Caco-2 (cell line): Measurements from ENCODE around the gene LCN12. TPM values are rescaled to one million over a fixed set of nuclear protein-coding genes. Genes with fewer than 3 reads are reported as not detected.

ENCODE experiments used
- BruUV-seq: library from RNA; stranded (reverse); fragments of 400-500 nt; replicated peaks from 2 replicates; lab custom pipeline; 2021; lab: Mats Ljungman, UMichigan
- CTCF ChIA-PET: fragments of 300-600 bp; sonication (Branson Sonifier 250); formaldehyde crosslinking; loops from one replicate; lab custom pipeline; 2022; ENCODE audit warnings: antibody characterized with exemption; lab: Charles Lee
- POLR2A ChIA-PET: fragments of 300-600 bp; sonication (Branson Sonifier 250); formaldehyde crosslinking; loops from one replicate; lab custom pipeline; 2022; ENCODE audit warnings: antibody characterized with exemption; lab: Charles Lee
- DNase-seq, 2 experiments: peaks; one replicate each; pipeline versions ENCODE4 v3.0.0 to v3.0.0-alpha.2; 2020 to 2022
- H3K27me3 ChIP-seq: replicated peaks from 2 replicates; pipeline ENCODE4 v1.6.0; 2011; ENCODE audit warnings: low read length; ENCODE audit not compliant: control insufficient read depth, insufficient read depth
- H3K36me3 ChIP-seq: 2 replicates; pipeline ENCODE4 v1.5.1; 2011; ENCODE audit warnings: low read length; ENCODE audit not compliant: control insufficient read depth, insufficient read depth
- H3K4me1 ChIP-seq: fragments of 250-450 bp; sonication (Bioruptor Pico); 2 replicates; pipeline ENCODE4 v1.5.1; 2020; ENCODE audit warnings: mild to moderate bottlenecking
- H3K4me3 ChIP-seq: 2 replicates; pipeline ENCODE4 v1.5.1; 2011; ENCODE audit warnings: low read depth, mild to moderate bottlenecking, control low read depth, low read length
- H3K9me3 ChIP-seq: fragments of 250-450 bp; sonication (Bioruptor Pico); 2 replicates; pipeline ENCODE4 v1.5.1; 2020; ENCODE audit warnings: mild to moderate bottlenecking, moderate library complexity
- H3K27ac Mint-ChIP-seq: one replicate; pipeline ENCODE4 v1.8.0; 2022; ENCODE audit warnings: mixed read lengths; ENCODE audit not compliant: unreplicated experiment
- H3K27me3 Mint-ChIP-seq: one replicate; pipeline ENCODE4 v1.8.0; 2022; ENCODE audit warnings: mixed read lengths; ENCODE audit not compliant: insufficient read depth, unreplicated experiment
- H3K36me3 Mint-ChIP-seq: one replicate; pipeline ENCODE4 v1.8.0; 2022; ENCODE audit warnings: mild to moderate bottlenecking, mixed read lengths; ENCODE audit not compliant: insufficient read depth, unreplicated experiment
- H3K4me1 Mint-ChIP-seq: one replicate; pipeline ENCODE4 v1.8.0; 2022; ENCODE audit warnings: low read depth, mixed read lengths; ENCODE audit not compliant: unreplicated experiment
- H3K4me3 Mint-ChIP-seq: one replicate; pipeline ENCODE4 v1.8.0; 2022; ENCODE audit warnings: mild to moderate bottlenecking, moderate library complexity, mixed read lengths; ENCODE audit not compliant: unreplicated experiment
- H3K9me3 Mint-ChIP-seq: one replicate; pipeline ENCODE4 v1.8.0; 2022; ENCODE audit warnings: mixed read lengths; ENCODE audit not compliant: unreplicated experiment
- intact Hi-C: fragments of 100-400 bp; cut with micrococcal nuclease; formaldehyde crosslinking; loops from one replicate; pipeline ENCODE4 v1.10.0; 2022; ENCODE audit not compliant: unreplicated experiment
- total RNA-seq: library from RNA; stranded (reverse); gene quantifications from 2 replicates; pipeline ENCODE4 v1.2.3, GENCODE V29; 2022
- TF ChIP-seq, protein P1 (sequence below), 2 experiments: fragments of 200-600 bp in 1 of 2; IDR thresholded peaks; 1 replicate in 1 of 2; 2 replicates in 1 of 2; pipeline versions ENCODE4 v1.5.1 to v1.8.0; 2011 to 2022; ENCODE audit warnings: antibody characterized with exemption in 1 of 2, control low read depth in 1 of 2, inconsistent platforms in 1 of 2, low read depth in 1 of 2, low read length in 1 of 2, mild to moderate bottlenecking in 1 of 2, moderate library complexity in 1 of 2; ENCODE audit not compliant: insufficient read depth in 1 of 2, severe bottlenecking in 1 of 2, unreplicated experiment in 1 of 2

The LCN12 gene
- total RNA-seq, 1 experiment from 2014 or later = 20.0 TPM

DNA sequence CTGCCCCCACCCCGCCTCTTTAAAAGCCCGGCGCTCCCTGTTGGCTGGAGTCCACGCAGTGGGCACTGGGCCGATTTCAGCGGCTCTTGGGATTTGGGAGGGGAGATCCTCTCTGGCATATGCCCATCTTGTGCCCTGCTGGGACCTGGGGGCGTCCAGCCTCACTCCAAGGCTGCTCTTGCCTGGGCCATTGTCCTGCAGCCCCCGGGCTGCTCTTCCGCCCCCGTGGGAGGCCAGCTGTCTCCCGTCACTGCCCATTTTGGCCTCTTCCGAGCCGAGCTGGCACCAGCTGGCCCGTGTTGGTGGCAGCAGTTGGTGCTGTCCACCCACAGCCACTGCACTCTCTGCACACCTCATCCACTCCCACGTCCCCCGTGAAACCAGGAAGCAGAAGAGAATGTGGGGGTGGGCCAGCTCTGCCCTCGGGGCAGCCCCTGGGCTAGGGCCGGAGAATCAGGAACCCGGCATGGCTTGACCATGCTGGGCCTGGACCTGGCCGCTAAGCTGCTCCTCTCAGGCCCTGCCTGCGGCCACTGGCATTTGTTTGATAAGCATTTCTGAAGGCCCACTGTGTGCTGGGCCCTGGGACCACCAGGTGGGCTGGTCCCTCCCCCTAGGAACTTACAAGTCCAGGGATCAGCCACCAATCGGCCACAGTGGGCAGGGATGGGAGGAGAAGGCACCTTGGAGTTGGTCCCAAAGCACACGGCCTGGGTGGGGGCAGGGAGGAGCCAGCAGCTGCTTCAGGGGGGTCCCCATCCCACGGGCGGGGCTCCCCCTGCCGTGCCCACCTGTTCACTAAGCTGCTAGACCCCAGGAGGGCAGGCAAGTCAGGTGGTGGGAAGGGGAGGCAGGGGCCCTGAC lies 4.8 kb upstream of the LCN12 start:
- no peak overlapping the region for H3K4me3 ChIP-seq
- no peak for DNase-seq
- no peaks in the 10 kb centered on the region; the same call in 1 of the 2 replicates for H3K36me3 ChIP-seq
- H3K4me1 Mint-ChIP-seq = no peaks in the 10 kb centered on the region
- H3K27me3 ChIP-seq = no peaks in the 10 kb centered on the region
- peaks cover 40% of the 10 kb centered on the region for H3K36me3 Mint-ChIP-seq
- TF ChIP-seq, protein P1, sequence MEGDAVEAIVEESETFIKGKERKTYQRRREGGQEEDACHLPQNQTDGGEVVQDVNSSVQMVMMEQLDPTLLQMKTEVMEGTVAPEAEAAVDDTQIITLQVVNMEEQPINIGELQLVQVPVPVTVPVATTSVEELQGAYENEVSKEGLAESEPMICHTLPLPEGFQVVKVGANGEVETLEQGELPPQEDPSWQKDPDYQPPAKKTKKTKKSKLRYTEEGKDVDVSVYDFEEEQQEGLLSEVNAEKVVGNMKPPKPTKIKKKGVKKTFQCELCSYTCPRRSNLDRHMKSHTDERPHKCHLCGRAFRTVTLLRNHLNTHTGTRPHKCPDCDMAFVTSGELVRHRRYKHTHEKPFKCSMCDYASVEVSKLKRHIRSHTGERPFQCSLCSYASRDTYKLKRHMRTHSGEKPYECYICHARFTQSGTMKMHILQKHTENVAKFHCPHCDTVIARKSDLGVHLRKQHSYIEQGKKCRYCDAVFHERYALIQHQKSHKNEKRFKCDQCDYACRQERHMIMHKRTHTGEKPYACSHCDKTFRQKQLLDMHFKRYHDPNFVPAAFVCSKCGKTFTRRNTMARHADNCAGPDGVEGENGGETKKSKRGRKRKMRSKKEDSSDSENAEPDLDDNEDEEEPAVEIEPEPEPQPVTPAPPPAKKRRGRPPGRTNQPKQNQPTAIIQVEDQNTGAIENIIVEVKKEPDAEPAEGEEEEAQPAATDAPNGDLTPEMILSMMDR (IDR thresholded peaks at IDR 0.05; ENCODE audit: insufficient read depth in 1 of 2, low read depth in 1 of 2, low read length in 1 of 2, severe bottlenecking in 1 of 2, unreplicated experiment in 1 of 2) = no peak
- no peak overlapping the region for H3K27ac Mint-ChIP-seq
- peaks cover 53% of the 10 kb centered on the region for H3K4me1 ChIP-seq
- no TSS peak for BruUV-seq
- ChIA-PET CTCF (interaction anchor here (0.5 to 2.6 kb wide), 17 partner anchors 13 to 341 kb away, joined by 3 to 42 read pairs (median 4); partner anchors contain the start of genes AJM1, CLIC3, MAN1B1 and PAXX), POLR2A (interaction anchor here (1.7 kb wide), 1 partner anchor 45 kb away, joined by 13 read pairs; the partner anchor contains the start of gene PAXX)
- H3K9me3 ChIP-seq = no peaks in the 10 kb centered on the region
- peak overlapping the region; percentile 33 for H3K4me3 Mint-ChIP-seq
- H3K27me3 Mint-ChIP-seq = no peaks in the 10 kb centered on the region
- intact Hi-C loops = loop anchor here (5.0 to 10.0 kb wide), 2 partner anchors 102 to 160 kb away; partner anchors contain the start of genes AJM1 and PHPT1
- no peaks in the 10 kb centered on the region for H3K9me3 Mint-ChIP-seq

DNA sequence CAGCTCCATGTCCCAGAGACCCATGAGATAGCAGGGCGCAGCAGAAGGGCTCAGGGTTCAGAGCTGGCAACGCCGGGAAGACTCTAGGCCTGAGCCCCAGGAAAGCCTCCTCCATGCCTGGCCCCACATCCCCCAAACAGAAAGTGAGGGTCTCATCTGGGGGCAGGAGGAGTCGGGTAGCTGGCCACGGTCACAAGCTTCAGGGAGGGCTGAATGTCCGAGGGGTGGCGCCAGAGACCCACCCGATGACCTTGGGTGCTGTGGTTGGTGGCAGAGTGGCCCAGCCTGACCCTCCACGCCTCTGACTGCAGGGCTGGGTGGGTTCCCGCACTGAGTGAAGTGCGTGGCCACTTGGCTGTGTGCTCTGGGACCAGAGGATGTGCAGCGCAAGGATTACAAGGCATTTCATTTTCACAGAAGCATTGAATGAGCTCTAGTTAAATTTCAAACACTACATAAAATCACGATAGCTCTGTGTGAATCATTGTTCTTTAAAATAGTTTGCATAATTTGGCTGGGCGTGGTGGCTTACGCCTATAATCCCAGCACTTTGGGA lies 4.0 kb upstream of the LCN12 start:
- Mint-ChIP-seq H3K9me3 (no peaks in the 10 kb centered on the region), H3K27ac (no peak overlapping the region), H3K4me1 (no peaks in the 10 kb centered on the region), H3K4me3 (peak overlapping the region; percentile 76), H3K36me3 (peaks cover 33% of the 10 kb centered on the region), H3K27me3 (no peaks in the 10 kb centered on the region)
- BruUV-seq = no TSS peak
- ChIA-PET POLR2A (interaction anchor here (1.7 kb wide), 1 partner anchor 44 kb away, joined by 13 read pairs; the partner anchor contains the start of gene PAXX), CTCF (interaction anchor here (0.5 to 2.6 kb wide), 16 partner anchors 12 to 342 kb away, joined by 3 to 42 read pairs (median 4); partner anchors contain the start of genes AJM1, CLIC3, MAN1B1 and PAXX)
- peak; percentile 68 to 75 for DNase-seq
- Histone ChIP-seq H3K27me3 (no peaks in the 10 kb centered on the region), H3K4me1 (peaks cover 49% of the 10 kb centered on the region), H3K9me3 (no peaks in the 10 kb centered on the region), H3K36me3 (no peaks in the 10 kb centered on the region; the same call in 1 of the 2 replicates), H3K4me3 (no peak overlapping the region)
- TF ChIP-seq, protein P1 (IDR thresholded peaks at IDR 0.05; ENCODE audit: insufficient read depth in 1 of 2, low read depth in 1 of 2, low read length in 1 of 2, severe bottlenecking in 1 of 2, unreplicated experiment in 1 of 2) = peak; percentile 37 to 52
- intact Hi-C loops = loop anchor here (2.0 to 10.0 kb wide), 4 partner anchors 49 to 161 kb away; partner anchors contain the start of genes ABCA2, AJM1, CLIC3 and PHPT1
